IMR-90 (cell line): ENCODE data around the gene EFS. TPM values are rescaled to one million over a fixed set of nuclear protein-coding genes. Genes with fewer than 3 reads are reported as not detected.

Source experiments
- ATAC-seq: fragments of 200-7000 bp; cut with Tn5 transposase; 2 replicates; pipeline ENCODE4 v1.9.1; 2020; ENCODE audit warnings: low read depth, mild to moderate bottlenecking, moderate library complexity
- BruUV-seq: library from RNA; stranded (reverse); fragments of 400-500 nt; replicated peaks from 2 replicates; lab custom pipeline; 2021; lab: Mats Ljungman, UMichigan
- CTCF ChIA-PET: fragments of 300-600 bp; formaldehyde crosslinking; extraction: SDS; loops from one replicate; lab custom pipeline; 2021; ENCODE audit warnings: antibody characterized with exemption; lab: Yijun Ruan, JAX
- POLR2A ChIA-PET: fragments of 300-600 bp; sonication (Branson Sonifier 250); formaldehyde crosslinking; loops from one replicate; lab custom pipeline; 2022; ENCODE audit warnings: antibody characterized with exemption; ENCODE audit not compliant: unreplicated experiment; lab: Charles Lee
- DNase-seq: peaks from one replicate; pipeline ENCODE4 v3.0.0; 2013
- H2AFZ ChIP-seq: replicated peaks from 2 replicates; pipeline ENCODE3; 2013; ENCODE audit warnings: low read length, mild to moderate bottlenecking; ENCODE audit not compliant: poor library complexity
- H2AK5ac ChIP-seq: 2 replicates; pipeline ENCODE4 v1.6.1; 2013; ENCODE audit warnings: low read depth, low read length, inconsistent platforms
- H2AK9ac ChIP-seq: replicated peaks from 2 replicates; pipeline ENCODE3; 2013; ENCODE audit warnings: mild to moderate bottlenecking, low read depth, low read length, moderate library complexity; ENCODE audit not compliant: poor library complexity
- H2BK120ac ChIP-seq: 2 replicates; pipeline ENCODE4 v1.6.1; 2013; ENCODE audit warnings: low read depth, low read length, inconsistent platforms
- H2BK15ac ChIP-seq: 3 replicates; pipeline ENCODE4 v1.6.1; 2013; ENCODE audit warnings: low read depth, low read length, inconsistent platforms
- H2BK20ac ChIP-seq: 2 replicates; pipeline ENCODE4 v1.6.1; 2013; ENCODE audit warnings: low read depth, mild to moderate bottlenecking, inconsistent platforms, low read length, moderate library complexity
- H2BK5ac ChIP-seq: 2 replicates; pipeline ENCODE4 v1.6.1; 2013; ENCODE audit warnings: mild to moderate bottlenecking, low read depth, low read length, inconsistent platforms; ENCODE audit not compliant: poor library complexity, severe bottlenecking
- H3K14ac ChIP-seq: replicated peaks from 2 replicates; pipeline ENCODE4 v1.6.1; 2013; ENCODE audit warnings: low read depth, low read length, inconsistent platforms
- H3K18ac ChIP-seq: 2 replicates; pipeline ENCODE4 v1.6.1; 2013; ENCODE audit warnings: low read depth, low read length, control low read depth
- H3K23ac ChIP-seq: 2 replicates; pipeline ENCODE4 v1.6.1; 2013; ENCODE audit warnings: low read depth, low read length, inconsistent platforms
- H3K27ac ChIP-seq: 2 replicates; pipeline ENCODE4 v1.5.1; 2013; ENCODE audit warnings: mild to moderate bottlenecking, control low read depth, low read length; ENCODE audit not compliant: insufficient read depth
- H3K27me3 ChIP-seq: 2 replicates; pipeline ENCODE4 v1.6.1; 2013; ENCODE audit warnings: low read length; ENCODE audit not compliant: control insufficient read depth, insufficient read depth
- H3K36me3 ChIP-seq: 2 replicates; pipeline ENCODE4 v1.6.1; 2013; ENCODE audit warnings: low read length, mixed read lengths; ENCODE audit not compliant: control insufficient read depth, insufficient read depth
- H3K4ac ChIP-seq: 2 replicates; pipeline ENCODE4 v1.6.1; 2013; ENCODE audit warnings: low read depth, low read length, inconsistent platforms
- H3K4me1 ChIP-seq: 2 replicates; pipeline ENCODE4 v1.6.1; 2013; ENCODE audit warnings: low read length, mixed read lengths; ENCODE audit not compliant: control insufficient read depth, insufficient read depth
- H3K4me2 ChIP-seq: 2 replicates; pipeline ENCODE4 v1.6.1; 2013; ENCODE audit warnings: low read depth, mild to moderate bottlenecking, control low read depth, low read length, moderate library complexity
- H3K4me3 ChIP-seq: 2 replicates; pipeline ENCODE4 v1.5.1; 2013; ENCODE audit warnings: low read depth, mild to moderate bottlenecking, control low read depth, low read length, moderate library complexity; ENCODE audit not compliant: insufficient read depth
- H3K56ac ChIP-seq: 2 replicates; pipeline ENCODE4 v1.6.1; 2013; ENCODE audit warnings: low read length, inconsistent platforms; ENCODE audit not compliant: insufficient read depth; ENCODE audit errors: extremely low read depth
- H3K79me1 ChIP-seq, 2 experiments: 2 replicates each; pipeline ENCODE4 v1.6.1; 2013; ENCODE audit warnings: low read length in 2 of 2, inconsistent platforms in 1 of 2, low read depth in 1 of 2
- H3K9ac ChIP-seq: 2 replicates; pipeline ENCODE4 v1.6.1; 2013; ENCODE audit warnings: low read depth, low read length, control low read depth
- H3K9me1 ChIP-seq: 2 replicates; pipeline ENCODE4 v1.6.1; 2013; ENCODE audit warnings: low read length, inconsistent platforms; ENCODE audit not compliant: insufficient read depth
- H3K9me3 ChIP-seq: 2 replicates; pipeline ENCODE4 v1.6.1; 2013; ENCODE audit warnings: low read length; ENCODE audit not compliant: control insufficient read depth, insufficient read depth
- H4K20me1 ChIP-seq: 2 replicates; pipeline ENCODE4 v1.6.1; 2013; ENCODE audit warnings: low read length, inconsistent platforms; ENCODE audit not compliant: insufficient read depth
- H4K5ac ChIP-seq: 2 replicates; pipeline ENCODE4 v1.6.1; 2013; ENCODE audit warnings: mild to moderate bottlenecking, low read depth, low read length, control low read depth
- H4K8ac ChIP-seq, 2 experiments: 2 replicates each; pipeline ENCODE4 v1.6.1; 2013; ENCODE audit warnings: low read depth in 2 of 2, low read length in 2 of 2, control low read depth in 1 of 2, inconsistent platforms in 1 of 2
- H4K91ac ChIP-seq: 2 replicates; pipeline ENCODE4 v1.6.1; 2013; ENCODE audit warnings: low read depth, low read length, inconsistent platforms; ENCODE audit not compliant: insufficient read depth
- BHLHE40 ChIP-seq: fragments of 150-350 bp; IDR thresholded peaks from 2 replicates; pipeline ENCODE4 v1.6.1; 2016; ENCODE audit warnings: mild to moderate bottlenecking, low read depth, low read length
- CEBPB ChIP-seq: IDR thresholded peaks from 2 replicates; pipeline ENCODE4 v1.6.1; 2012; ENCODE audit warnings: low read depth, low read length, improper control_type of control experiment
- CHD1 ChIP-seq: IDR thresholded peaks from 2 replicates; pipeline ENCODE4 v1.6.1; 2012; ENCODE audit warnings: low read depth, low read length, improper control_type of control experiment
- FOS ChIP-seq: fragments of 150-350 bp; IDR thresholded peaks from 2 replicates; pipeline ENCODE4 v1.6.1; 2016; ENCODE audit warnings: low read depth, low read length
- MAFK ChIP-seq: IDR thresholded peaks from 2 replicates; pipeline ENCODE4 v1.6.1; 2012; ENCODE audit warnings: low read depth, low read length, improper control_type of control experiment
- MAZ ChIP-seq: IDR thresholded peaks from 2 replicates; pipeline ENCODE4 v1.6.1; 2012; ENCODE audit warnings: low read depth, mild to moderate bottlenecking, low read length, improper control_type of control experiment, moderate library complexity, borderline replicate concordance
- MXI1 ChIP-seq: IDR thresholded peaks from 2 replicates; pipeline ENCODE4 v1.6.1; 2012; ENCODE audit warnings: low read depth, mild to moderate bottlenecking, low read length, moderate library complexity, borderline replicate concordance
- NFE2L2 ChIP-seq: fragments of 150-350 bp; IDR thresholded peaks from 2 replicates; pipeline ENCODE4 v1.6.1; 2016; ENCODE audit warnings: low read depth, mild to moderate bottlenecking, low read length
- POLR2A ChIP-seq: IDR thresholded peaks from 2 replicates; pipeline ENCODE4 v1.6.1; 2012; ENCODE audit warnings: mild to moderate bottlenecking, low read depth, low read length
- RAD21 ChIP-seq: IDR thresholded peaks from 2 replicates; pipeline ENCODE4 v1.6.1; 2012; ENCODE audit warnings: low read length, improper control_type of control experiment
- RCOR1 ChIP-seq: IDR thresholded peaks from 2 replicates; pipeline ENCODE4 v1.6.1; 2012; ENCODE audit warnings: mild to moderate bottlenecking, low read length, improper control_type of control experiment; ENCODE audit not compliant: insufficient replicate concordance
- RFX5 ChIP-seq: IDR thresholded peaks from 2 replicates; pipeline ENCODE4 v1.8.0; 2012; ENCODE audit warnings: low read depth, mild to moderate bottlenecking, low read length, moderate library complexity
- SMC3 ChIP-seq: fragments of 150-350 bp; IDR thresholded peaks from 2 replicates; pipeline ENCODE4 v1.6.1; 2016; ENCODE audit warnings: low read depth, mild to moderate bottlenecking, antibody characterized with exemption, low read length, moderate library complexity
- WGBS, 2 experiments: methylation state at CpG; one replicate each; pipeline versions ENCODE4 v1.1.5 to v1.1.7; 2013; ENCODE audit warnings: missing lambda C conversion rate in 2 of 2; ENCODE audit not compliant: insufficient read length in 1 of 2; ENCODE audit errors: extremely low coverage in 2 of 2; 5-methylcytosine and 5-hydroxymethylcytosine counted together
- dilution Hi-C: fragments of 300-500 bp; cut with HindIII; formaldehyde crosslinking; loops from one replicate; pipeline ENCODE4 v1.14.3; 2018; ENCODE audit warnings: low sequenced_read_pairs; ENCODE audit not compliant: unreplicated experiment
- in situ Hi-C: fragments of 300-500 bp; cut with MboI; formaldehyde crosslinking; loops from 3 replicates; pipeline ENCODE4 v1.14.3; 2019; ENCODE audit warnings: low sequenced_read_pairs, inconsistent platforms, mixed read lengths
- intact Hi-C: fragments of 100-400 bp; cut with micrococcal nuclease; formaldehyde crosslinking; loops from 2 replicates; pipeline ENCODE4 v1.10.0; 2022
- polyA plus RNA-seq, 3 experiments: library from polyadenylated mRNA; depleted of rRNA; stranded (reverse); fragments of >200 nt; gene quantifications; 2 replicates each; pipeline ENCODE4 v1.2.3, GENCODE V29; 2012; ENCODE audit warnings: low replicate concordance in 1 of 3
- total RNA-seq: library from RNA; depleted of rRNA; stranded (reverse); fragments of >200 nt; gene quantifications from 2 replicates; pipeline ENCODE4 v1.2.3, GENCODE V29; 2012
- TF ChIP-seq, protein P1 (sequence below): fragments of 150-350 bp; IDR thresholded peaks from 2 replicates; pipeline ENCODE4 v1.6.1; 2016; ENCODE audit warnings: low read depth, mild to moderate bottlenecking, low read length, moderate library complexity, borderline replicate concordance
- TF ChIP-seq, protein P2 (sequence below): conservative IDR thresholded peaks from 2 replicates; pipeline ENCODE4 v1.5.1; 2012; ENCODE audit warnings: mild to moderate bottlenecking, low read depth, low read length, improper control_type of control experiment
- TF ChIP-seq, protein P3 (sequence below): fragments of 150-350 bp; IDR thresholded peaks from 2 replicates; pipeline ENCODE4 v1.6.1; 2017; ENCODE audit warnings: mild to moderate bottlenecking, antibody characterized with exemption, low read length, low read depth

The EFS gene
- total and polyA plus RNA-seq, 2 of the 4 experiments (the other 2 are of a cell fraction), result 2.2 to 11.6 TPM

DNA sequence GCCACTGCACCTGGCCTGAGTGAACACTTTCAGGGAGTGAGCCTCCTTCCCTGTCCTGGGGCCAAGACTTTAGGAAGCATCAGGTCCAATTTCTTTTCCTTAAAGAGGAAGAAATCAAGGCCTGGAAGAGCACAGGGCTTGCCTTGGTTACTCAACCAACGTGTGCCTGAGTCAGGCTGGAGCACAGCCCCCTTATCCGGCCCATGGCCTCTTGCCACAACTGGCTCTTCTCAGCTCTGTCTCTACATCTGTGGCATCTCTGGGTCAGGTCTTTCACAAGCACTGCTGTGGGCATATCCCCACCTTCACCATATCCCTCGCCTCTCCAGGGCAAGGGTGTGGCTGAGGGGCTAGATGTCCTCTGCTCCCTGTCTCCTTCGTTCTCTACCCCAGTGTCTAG, 36.3 kb upstream of the EFS start:
- no CpG with 5 or more reads among the region's 4 CpGs for WGBS, 2 experiments
- Histone ChIP-seq H3K56ac (no peak overlapping the region), H2BK20ac (no peak overlapping the region), H2BK120ac (no peak overlapping the region), H3K27ac (no peak overlapping the region), H3K14ac (no peak overlapping the region), H2BK5ac (no peak overlapping the region), H3K23ac (no peak overlapping the region), H3K9me1 (peaks cover 2% of the 10 kb centered on the region; the same call in 1 of the 2 replicates), H3K4me1 (no peaks in the 10 kb centered on the region), H3K18ac (no peak overlapping the region), H3K4me2 (no peak overlapping the region), H2AK9ac (no peak overlapping the region), H4K8ac (no peak overlapping the region), H3K27me3 (peaks cover 34% of the 10 kb centered on the region; the same call in 1 of the 2 replicates), H4K91ac (no peak overlapping the region), H2AFZ (no peak overlapping the region), H3K79me1 (no peaks in the 10 kb centered on the region), H3K9me3 (no peaks in the 10 kb centered on the region), H3K4me3 (no peak overlapping the region), H3K36me3 (no peaks in the 10 kb centered on the region), H3K9ac (no peak overlapping the region), H3K4ac (no peak overlapping the region), H2BK15ac (no peak overlapping the region), H4K5ac (no peak overlapping the region), H2AK5ac (no peak overlapping the region), H4K20me1 (no peaks in the 10 kb centered on the region)
- ChIA-PET POLR2A (no interaction called here), CTCF (no interaction called here)
- no TSS peak for BruUV-seq
- dilution Hi-C loops, result no loop called here
- TF ChIP-seq FOS, result no peak
- no peak for TF ChIP-seq NFE2L2
- TF ChIP-seq CEBPB, result no peak
- TF ChIP-seq POLR2A, result no peak
- TF ChIP-seq, protein P1, sequence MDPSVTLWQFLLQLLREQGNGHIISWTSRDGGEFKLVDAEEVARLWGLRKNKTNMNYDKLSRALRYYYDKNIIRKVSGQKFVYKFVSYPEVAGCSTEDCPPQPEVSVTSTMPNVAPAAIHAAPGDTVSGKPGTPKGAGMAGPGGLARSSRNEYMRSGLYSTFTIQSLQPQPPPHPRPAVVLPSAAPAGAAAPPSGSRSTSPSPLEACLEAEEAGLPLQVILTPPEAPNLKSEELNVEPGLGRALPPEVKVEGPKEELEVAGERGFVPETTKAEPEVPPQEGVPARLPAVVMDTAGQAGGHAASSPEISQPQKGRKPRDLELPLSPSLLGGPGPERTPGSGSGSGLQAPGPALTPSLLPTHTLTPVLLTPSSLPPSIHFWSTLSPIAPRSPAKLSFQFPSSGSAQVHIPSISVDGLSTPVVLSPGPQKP, result no peak
- no peak for TF ChIP-seq RFX5
- TF ChIP-seq MXI1, result no peak
- no peak for TF ChIP-seq CHD1
- TF ChIP-seq, protein P2, sequence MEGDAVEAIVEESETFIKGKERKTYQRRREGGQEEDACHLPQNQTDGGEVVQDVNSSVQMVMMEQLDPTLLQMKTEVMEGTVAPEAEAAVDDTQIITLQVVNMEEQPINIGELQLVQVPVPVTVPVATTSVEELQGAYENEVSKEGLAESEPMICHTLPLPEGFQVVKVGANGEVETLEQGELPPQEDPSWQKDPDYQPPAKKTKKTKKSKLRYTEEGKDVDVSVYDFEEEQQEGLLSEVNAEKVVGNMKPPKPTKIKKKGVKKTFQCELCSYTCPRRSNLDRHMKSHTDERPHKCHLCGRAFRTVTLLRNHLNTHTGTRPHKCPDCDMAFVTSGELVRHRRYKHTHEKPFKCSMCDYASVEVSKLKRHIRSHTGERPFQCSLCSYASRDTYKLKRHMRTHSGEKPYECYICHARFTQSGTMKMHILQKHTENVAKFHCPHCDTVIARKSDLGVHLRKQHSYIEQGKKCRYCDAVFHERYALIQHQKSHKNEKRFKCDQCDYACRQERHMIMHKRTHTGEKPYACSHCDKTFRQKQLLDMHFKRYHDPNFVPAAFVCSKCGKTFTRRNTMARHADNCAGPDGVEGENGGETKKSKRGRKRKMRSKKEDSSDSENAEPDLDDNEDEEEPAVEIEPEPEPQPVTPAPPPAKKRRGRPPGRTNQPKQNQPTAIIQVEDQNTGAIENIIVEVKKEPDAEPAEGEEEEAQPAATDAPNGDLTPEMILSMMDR, result no peak
- TF ChIP-seq MAZ, result no peak
- TF ChIP-seq, protein P3, sequence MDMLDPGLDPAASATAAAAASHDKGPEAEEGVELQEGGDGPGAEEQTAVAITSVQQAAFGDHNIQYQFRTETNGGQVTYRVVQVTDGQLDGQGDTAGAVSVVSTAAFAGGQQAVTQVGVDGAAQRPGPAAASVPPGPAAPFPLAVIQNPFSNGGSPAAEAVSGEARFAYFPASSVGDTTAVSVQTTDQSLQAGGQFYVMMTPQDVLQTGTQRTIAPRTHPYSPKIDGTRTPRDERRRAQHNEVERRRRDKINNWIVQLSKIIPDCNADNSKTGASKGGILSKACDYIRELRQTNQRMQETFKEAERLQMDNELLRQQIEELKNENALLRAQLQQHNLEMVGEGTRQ, result no peak
- TF ChIP-seq BHLHE40, result no peak
- no peak for TF ChIP-seq MAFK
- no peak for TF ChIP-seq RCOR1
- no peak for TF ChIP-seq SMC3
- no peak for TF ChIP-seq RAD21
- DNase-seq, result no peak
- ATAC-seq, result no peak
- in situ Hi-C loops, result no loop called here
- intact Hi-C loops, result no loop called here
